DND-41 (cell line): Measurements from ENCODE around the gene MTA1.

Experiments used
- ATAC-seq: fragments of 200-7000 bp; cut with Tn5 transposase; 3 replicates; pipeline ENCODE4 v1.9.1; 2021; ENCODE audit warnings: low read depth; ENCODE audit not compliant: insufficient read depth
- DNase-seq: peaks from one replicate; pipeline ENCODE4 v3.0.0-alpha.2; 2020
- H2AFZ ChIP-seq: 2 replicates; pipeline ENCODE4 v1.6.0; 2012; ENCODE audit warnings: low read depth, low read length
- H3K27ac ChIP-seq: 2 replicates; pipeline ENCODE4 v1.5.1; 2012; ENCODE audit warnings: low read length, inconsistent platforms
- H3K27me3 ChIP-seq: fragments of 200-600 bp; sonication (generic); 2 replicates; pipeline ENCODE4 v1.6.0; 2012; ENCODE audit warnings: low read length, mild to moderate bottlenecking, inconsistent platforms; ENCODE audit not compliant: insufficient read depth, poor library complexity
- H3K36me3 ChIP-seq: 2 replicates; pipeline ENCODE4 v1.5.1; 2012; ENCODE audit warnings: low read length, inconsistent platforms; ENCODE audit not compliant: insufficient read depth
- H3K4me1 ChIP-seq: 2 replicates; pipeline ENCODE4 v1.5.1; 2012; ENCODE audit warnings: mild to moderate bottlenecking, low read length; ENCODE audit not compliant: insufficient read depth
- H3K4me2 ChIP-seq: 2 replicates; pipeline ENCODE4 v1.6.0; 2012; ENCODE audit warnings: mild to moderate bottlenecking, moderate library complexity, low read length, inconsistent platforms; ENCODE audit not compliant: insufficient read depth
- H3K4me3 ChIP-seq, 2 experiments: fragments of 200-600 bp in 1 of 2; shearing (Covaris generic) in 1 of 2; 2 replicates each; pipeline ENCODE4 v1.5.1; 2012 to 2016; ENCODE audit warnings: inconsistent platforms in 2 of 2, low read length in 2 of 2, mild to moderate bottlenecking in 2 of 2, low read depth in 1 of 2, moderate library complexity in 1 of 2
- H3K79me2 ChIP-seq: 2 replicates; pipeline ENCODE4 v1.6.0; 2012; ENCODE audit warnings: low read length, inconsistent platforms; ENCODE audit not compliant: insufficient read depth
- H3K9ac ChIP-seq: 2 replicates; pipeline ENCODE4 v1.6.0; 2012; ENCODE audit warnings: low read depth, mild to moderate bottlenecking, inconsistent platforms, low read length, moderate library complexity
- H3K9me3 ChIP-seq: 2 replicates; pipeline ENCODE4 v1.5.1; 2012; ENCODE audit warnings: low read length, moderate library complexity, mild to moderate bottlenecking, inconsistent platforms; ENCODE audit not compliant: insufficient read depth, severe bottlenecking
- H4K20me1 ChIP-seq: 2 replicates; pipeline ENCODE4 v1.6.0; 2012; ENCODE audit warnings: low read length; ENCODE audit not compliant: insufficient read depth
- CTCF ChIP-seq: IDR thresholded peaks from 2 replicates; pipeline ENCODE4 v1.5.1; 2012; ENCODE audit warnings: borderline replicate concordance, low read length, moderate library complexity, mild to moderate bottlenecking; ENCODE audit not compliant: poor library complexity, severe bottlenecking; ENCODE audit errors: extremely low read depth
- EZH2 ChIP-seq: IDR thresholded peaks from 3 replicates; pipeline ENCODE4 v1.6.1; 2012; ENCODE audit warnings: borderline replicate concordance, low read depth, mild to moderate bottlenecking, moderate library complexity, low read length, inconsistent platforms; ENCODE audit not compliant: severe bottlenecking

MTA1 gene

DNA sequence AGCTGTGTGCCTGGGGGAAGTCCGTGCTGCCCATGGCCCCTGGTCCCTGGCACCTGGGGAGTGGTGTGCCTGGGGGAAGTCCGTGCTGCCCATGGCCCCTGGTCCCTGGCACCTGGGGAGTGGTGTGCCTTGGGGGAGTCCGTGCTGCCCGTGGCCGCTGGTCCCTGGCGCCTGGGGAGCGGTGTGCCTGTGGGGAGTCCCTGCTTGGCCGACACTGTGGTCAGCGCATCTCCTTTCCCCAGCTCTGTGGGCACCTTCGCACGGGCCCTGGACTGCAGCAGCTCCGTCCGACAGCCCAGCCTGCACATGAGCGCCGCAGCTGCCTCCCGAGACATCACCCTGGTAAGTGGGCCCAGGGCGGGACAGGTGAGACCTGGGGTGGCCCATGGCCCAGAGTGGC lies 40.5 kb downstream of the MTA1 start:
- Histone ChIP-seq H3K4me2 (no peak overlapping the region), H3K9ac (no peak overlapping the region), H3K4me1 (no peaks in the 10 kb centered on the region), H3K4me3 (no peak overlapping the region), H3K79me2 (peaks cover 12% of the 10 kb centered on the region; the same call in 1 of the 2 replicates), H4K20me1 (peaks cover 39% of the 10 kb centered on the region), H3K9me3 (no peaks in the 10 kb centered on the region), H3K27ac (no peak overlapping the region), H3K36me3 (peaks cover 79% of the 10 kb centered on the region), H3K27me3 (no peaks in the 10 kb centered on the region), H2AFZ (no peak overlapping the region)
- no peak for ATAC-seq
- TF ChIP-seq CTCF: no peak
- TF ChIP-seq EZH2: no peak
- DNase-seq: no peak

- H3K27ac ChIP-seq: no peak overlapping the region
- H3K27me3 ChIP-seq: no peaks in the 10 kb centered on the region
- peaks cover 39% of the 10 kb centered on the region for H4K20me1 ChIP-seq
- H3K9me3 ChIP-seq: no peaks in the 10 kb centered on the region
- DNase-seq (no peak), ATAC-seq (no peak)
- H3K4me1 ChIP-seq: no peaks in the 10 kb centered on the region
- no peak overlapping the region for H3K4me3 ChIP-seq
- peaks cover 12% of the 10 kb centered on the region; the same call in 1 of the 2 replicates for H3K79me2 ChIP-seq
- peaks cover 79% of the 10 kb centered on the region for H3K36me3 ChIP-seq
- H2AFZ ChIP-seq: no peak overlapping the region
- no peak overlapping the region for H3K9ac ChIP-seq
- no peak overlapping the region for H3K4me2 ChIP-seq
- no peak for TF ChIP-seq CTCF
- no peak for TF ChIP-seq EZH2
These were observed 41.0 kb downstream of the MTA1 start for GRCh38 chr14:105460616-105461015.

- ATAC-seq (no peak), DNase-seq (no peak)
- Histone ChIP-seq H2AFZ (no peak overlapping the region), H3K4me2 (no peak overlapping the region), H3K4me1 (no peaks in the 10 kb centered on the region), H3K27me3 (no peaks in the 10 kb centered on the region), H3K27ac (no peak overlapping the region), H3K79me2 (peaks cover 5% of the 10 kb centered on the region; the same call in 1 of the 2 replicates), H3K9ac (no peak overlapping the region), H3K9me3 (no peaks in the 10 kb centered on the region), H4K20me1 (peaks cover 36% of the 10 kb centered on the region), H3K36me3 (peaks cover 79% of the 10 kb centered on the region), H3K4me3 (no peak overlapping the region)
- no peak for TF ChIP-seq CTCF
- TF ChIP-seq EZH2: no peak
These were observed 42.3 kb downstream of the MTA1 start for GRCh38 chr14:105461903-105462302.

GRCh38 chr14:105464501-105464900 lies 44.9 kb downstream of the MTA1 start:
- ATAC-seq: no peak
- Histone ChIP-seq H3K79me2 (no peaks in the 10 kb centered on the region), H3K9me3 (no peaks in the 10 kb centered on the region), H3K27me3 (no peaks in the 10 kb centered on the region), H4K20me1 (peaks cover 30% of the 10 kb centered on the region), H3K9ac (no peak overlapping the region), H3K27ac (no peak overlapping the region), H3K36me3 (peaks cover 86% of the 10 kb centered on the region), H3K4me1 (no peaks in the 10 kb centered on the region), H2AFZ (no peak overlapping the region), H3K4me2 (no peak overlapping the region), H3K4me3 (no peak overlapping the region)
- no peak for TF ChIP-seq EZH2
- no peak for TF ChIP-seq CTCF
- DNase-seq: no peak
